NCI-H128 (cell line): ENCODE measurements around the gene KCNK6.

Experiments used
- DNase-seq: peaks from one replicate; lab custom pipeline; 2025; ENCODE audit not compliant: unreplicated experiment; lab: John Stamatoyannopoulos, UW

KCNK6 gene

GRCh38 chr19:38319421-38320258, at the start of gene KCNK6:
KCNK6 (plus strand) TSS chr19:38319845; CDS start chr19:38319951, 106 bp downstream.
- no peak for DNase-seq

GRCh38 chr19:38270587-38271167, 49.0 kb upstream of the KCNK6 start:
- DNase-seq, result no peak

- DNase-seq, result no peak
Measured at GRCh38 chr19:38273499-38273898, 46.1 kb upstream of the KCNK6 start.

GRCh38 chr19:38274739-38275138, 44.9 kb upstream of the KCNK6 start:
- DNase-seq, result no peak

GRCh38 chr19:38276942-38277517, 42.6 kb upstream of the KCNK6 start:
- no peak for DNase-seq

GRCh38 chr19:38277549-38277948, 42.1 kb upstream of the KCNK6 start:
- no peak for DNase-seq

- no peak for DNase-seq
Measured at GRCh38 chr19:38277969-38278680, 41.5 kb upstream of the KCNK6 start.

GRCh38 chr19:38278751-38279150, 40.9 kb upstream of the KCNK6 start:
- no peak for DNase-seq

GRCh38 chr19:38280030-38280921, 39.4 kb upstream of the KCNK6 start:
- DNase-seq, result no peak

GRCh38 chr19:38281811-38282566, 37.7 kb upstream of the KCNK6 start:
- DNase-seq, result no peak

GRCh38 chr19:38283271-38283670, 36.4 kb upstream of the KCNK6 start:
- no peak for DNase-seq

- DNase-seq, result no peak
Measured at GRCh38 chr19:38284422-38284821, 35.2 kb upstream of the KCNK6 start.

GRCh38 chr19:38285567-38285966, 34.1 kb upstream of the KCNK6 start:
- no peak for DNase-seq

- DNase-seq, result no peak
Measured at GRCh38 chr19:38287604-38288003, 32.0 kb upstream of the KCNK6 start.

- no peak for DNase-seq
Measured at GRCh38 chr19:38288123-38288855, 31.4 kb upstream of the KCNK6 start.

GRCh38 chr19:38289955-38290354, 29.7 kb upstream of the KCNK6 start:
- DNase-seq, result no peak

- DNase-seq, result no peak
Measured at GRCh38 chr19:38290631-38291147, 29.0 kb upstream of the KCNK6 start.

- DNase-seq, result no peak
Measured at GRCh38 chr19:38291855-38292254, 27.8 kb upstream of the KCNK6 start.

- no peak for DNase-seq
Measured at GRCh38 chr19:38293281-38293680, 26.4 kb upstream of the KCNK6 start.
